GM12872 (cell line): Measurements from ENCODE around the gene CNKSR3.

Experiments used
- TF ChIP-seq, protein P1 (sequence below): IDR thresholded peaks from 3 replicates; pipeline ENCODE4 v1.5.1; 2011; ENCODE audit warnings: low read depth, mild to moderate bottlenecking, low read length, moderate library complexity; ENCODE audit not compliant: insufficient read depth

Gene CNKSR3

GRCh38 chr6:154548130-154548830 lies 37.8 kb upstream of the CNKSR3 start:
- TF ChIP-seq, protein P1, sequence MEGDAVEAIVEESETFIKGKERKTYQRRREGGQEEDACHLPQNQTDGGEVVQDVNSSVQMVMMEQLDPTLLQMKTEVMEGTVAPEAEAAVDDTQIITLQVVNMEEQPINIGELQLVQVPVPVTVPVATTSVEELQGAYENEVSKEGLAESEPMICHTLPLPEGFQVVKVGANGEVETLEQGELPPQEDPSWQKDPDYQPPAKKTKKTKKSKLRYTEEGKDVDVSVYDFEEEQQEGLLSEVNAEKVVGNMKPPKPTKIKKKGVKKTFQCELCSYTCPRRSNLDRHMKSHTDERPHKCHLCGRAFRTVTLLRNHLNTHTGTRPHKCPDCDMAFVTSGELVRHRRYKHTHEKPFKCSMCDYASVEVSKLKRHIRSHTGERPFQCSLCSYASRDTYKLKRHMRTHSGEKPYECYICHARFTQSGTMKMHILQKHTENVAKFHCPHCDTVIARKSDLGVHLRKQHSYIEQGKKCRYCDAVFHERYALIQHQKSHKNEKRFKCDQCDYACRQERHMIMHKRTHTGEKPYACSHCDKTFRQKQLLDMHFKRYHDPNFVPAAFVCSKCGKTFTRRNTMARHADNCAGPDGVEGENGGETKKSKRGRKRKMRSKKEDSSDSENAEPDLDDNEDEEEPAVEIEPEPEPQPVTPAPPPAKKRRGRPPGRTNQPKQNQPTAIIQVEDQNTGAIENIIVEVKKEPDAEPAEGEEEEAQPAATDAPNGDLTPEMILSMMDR, result no peak

DNA sequence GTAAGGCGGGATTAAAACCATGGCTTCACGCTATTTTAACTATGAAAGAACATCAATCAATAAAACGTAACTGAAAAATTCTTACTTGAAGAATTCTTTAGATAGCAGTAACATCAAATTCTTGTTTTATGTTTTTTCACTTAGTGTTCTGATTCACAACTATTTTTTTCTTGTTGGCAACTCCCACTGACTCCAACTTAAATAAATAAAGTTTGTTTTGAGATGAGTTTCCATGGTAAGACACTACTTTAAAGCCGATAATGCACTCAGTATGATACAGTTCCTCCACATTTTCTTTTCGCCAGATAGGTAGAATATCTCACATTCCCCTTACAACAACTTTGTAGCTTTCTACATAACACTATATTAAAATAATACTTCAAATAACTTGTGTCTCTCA lies 33.1 kb upstream of the CNKSR3 start:
- TF ChIP-seq, protein P1, result no peak

DNA sequence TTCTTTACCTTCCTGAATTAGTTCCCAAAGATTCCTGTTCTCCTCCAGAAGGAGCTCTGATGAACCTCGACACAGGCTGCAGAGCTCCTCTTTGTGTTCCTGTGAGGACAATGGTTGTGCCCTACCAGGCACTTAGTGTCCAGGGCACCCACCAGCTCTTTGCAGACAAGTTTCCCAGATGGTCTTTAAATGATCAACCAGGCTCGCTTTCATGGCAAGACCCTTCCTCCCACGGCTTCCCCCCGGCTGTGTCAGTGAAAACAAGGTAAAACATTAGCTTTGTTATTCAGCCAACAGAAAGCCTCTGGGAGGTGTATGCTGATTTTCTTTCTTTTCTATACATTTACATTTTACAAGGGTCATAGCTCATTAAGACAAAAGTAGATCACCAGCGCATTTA lies 32.3 kb upstream of the CNKSR3 start:
- TF ChIP-seq, protein P1, result no peak

GRCh38 chr6:154539593-154540269 lies 29.2 kb upstream of the CNKSR3 start:
- TF ChIP-seq, protein P1, result no peak

GRCh38 chr6:154538640-154539191 lies 28.2 kb upstream of the CNKSR3 start:
- TF ChIP-seq, protein P1, result no peak

DNA sequence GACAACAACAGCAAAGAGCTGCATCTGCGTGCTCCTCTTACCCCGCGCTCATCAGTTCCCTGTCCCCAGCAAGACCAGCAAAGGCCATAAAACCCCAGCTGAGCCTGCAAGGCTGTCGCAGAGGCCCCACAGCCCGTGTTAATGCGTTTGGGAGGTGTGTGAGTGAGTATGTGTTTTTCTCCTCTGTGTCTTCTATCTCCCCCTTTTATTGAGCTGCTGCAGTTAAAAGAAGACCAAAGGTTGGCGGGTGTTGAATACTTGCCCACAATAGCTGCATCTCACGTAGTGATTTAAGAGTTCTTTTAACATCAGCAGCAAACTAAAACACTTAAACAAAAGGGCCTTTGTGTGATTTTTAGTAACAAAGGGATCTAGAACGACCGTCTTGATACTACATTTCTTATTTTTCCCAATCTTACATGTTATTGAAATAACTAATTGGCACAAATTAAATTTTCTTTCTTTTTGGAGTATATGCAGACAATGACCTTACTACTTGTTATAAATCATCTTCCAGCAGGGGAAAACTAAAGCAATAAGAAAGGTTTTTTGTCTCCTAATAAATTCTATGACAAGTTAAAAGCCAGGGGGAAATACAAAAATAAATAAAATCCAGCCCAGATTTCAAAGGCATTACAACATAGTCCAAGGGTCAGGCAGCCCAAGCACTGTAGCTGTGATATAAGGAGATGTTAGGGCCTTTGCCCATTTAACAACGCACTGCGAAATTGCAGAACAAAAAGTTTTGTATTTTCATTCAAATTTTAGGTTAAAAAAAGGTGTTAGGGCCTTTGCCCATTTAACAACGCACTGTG lies 27.2 kb upstream of the CNKSR3 start:
- TF ChIP-seq, protein P1, result no peak

GRCh38 chr6:154536999-154537398 lies 26.5 kb upstream of the CNKSR3 start:
- TF ChIP-seq, protein P1, result no peak
